ENCODE measurements around the gene SLX9.

- TF ChIP-seq, protein P1, sequence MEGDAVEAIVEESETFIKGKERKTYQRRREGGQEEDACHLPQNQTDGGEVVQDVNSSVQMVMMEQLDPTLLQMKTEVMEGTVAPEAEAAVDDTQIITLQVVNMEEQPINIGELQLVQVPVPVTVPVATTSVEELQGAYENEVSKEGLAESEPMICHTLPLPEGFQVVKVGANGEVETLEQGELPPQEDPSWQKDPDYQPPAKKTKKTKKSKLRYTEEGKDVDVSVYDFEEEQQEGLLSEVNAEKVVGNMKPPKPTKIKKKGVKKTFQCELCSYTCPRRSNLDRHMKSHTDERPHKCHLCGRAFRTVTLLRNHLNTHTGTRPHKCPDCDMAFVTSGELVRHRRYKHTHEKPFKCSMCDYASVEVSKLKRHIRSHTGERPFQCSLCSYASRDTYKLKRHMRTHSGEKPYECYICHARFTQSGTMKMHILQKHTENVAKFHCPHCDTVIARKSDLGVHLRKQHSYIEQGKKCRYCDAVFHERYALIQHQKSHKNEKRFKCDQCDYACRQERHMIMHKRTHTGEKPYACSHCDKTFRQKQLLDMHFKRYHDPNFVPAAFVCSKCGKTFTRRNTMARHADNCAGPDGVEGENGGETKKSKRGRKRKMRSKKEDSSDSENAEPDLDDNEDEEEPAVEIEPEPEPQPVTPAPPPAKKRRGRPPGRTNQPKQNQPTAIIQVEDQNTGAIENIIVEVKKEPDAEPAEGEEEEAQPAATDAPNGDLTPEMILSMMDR (IDR thresholded peaks at IDR 0.05; ENCODE audit: low read depth, low read length, poor library complexity, severe bottlenecking), result no peak
- TF ChIP-seq EZH2phosphoT487 (IDR thresholded peaks at IDR 0.05; ENCODE audit: borderline replicate concordance, low read length), result no peak
These were observed 9.4 kb downstream of the SLX9 start for GRCh38 chr21:44949161-44949778.
